HepG2 (cell line): ENCODE measurements around the gene CIAO2B. TPM values are rescaled to one million over a fixed set of nuclear protein-coding genes. Genes with fewer than 3 reads are reported as not detected.

ENCODE experiments used
- ATF7-NPFF ChIP-seq: sonication (generic); formaldehyde crosslinking; IDR thresholded peaks from 2 replicates; pipeline ENCODE4 v1.8.1; 2023; ENCODE audit warnings: mild to moderate bottlenecking, low read depth, missing genetic modification reagents, moderate library complexity
- CBFB ChIP-seq: sonication (generic); formaldehyde crosslinking; IDR thresholded peaks from 2 replicates; pipeline ENCODE4 v1.4.0; 2020; ENCODE audit warnings: missing genetic modification reagents
- ETS1 ChIP-seq: sonication (generic); formaldehyde crosslinking; IDR thresholded peaks from 2 replicates; pipeline ENCODE4 v1.4.0; 2020; ENCODE audit warnings: missing genetic modification reagents
- GZF1 ChIP-seq: sonication (generic); formaldehyde crosslinking; IDR thresholded peaks from 2 replicates; pipeline ENCODE4 v1.5.1; 2020; ENCODE audit warnings: mild to moderate bottlenecking, missing genetic modification reagents
- IRX3 ChIP-seq: sonication (generic); formaldehyde crosslinking; IDR thresholded peaks from 2 replicates; pipeline ENCODE4 v1.8.1; 2023; ENCODE audit warnings: mild to moderate bottlenecking, low read depth, missing genetic modification reagents, borderline replicate concordance
- KDM5A ChIP-seq: fragments of 200-600 bp; sonication (generic); IDR thresholded peaks from 2 replicates; pipeline ENCODE4 v1.7.0; 2018; ENCODE audit warnings: antibody characterized with exemption, mild to moderate bottlenecking, low read length, borderline replicate concordance
- MEIS2 ChIP-seq: sonication (generic); formaldehyde crosslinking; IDR thresholded peaks from 2 replicates; pipeline ENCODE4 v1.9.0; 2021; ENCODE audit warnings: mild to moderate bottlenecking, missing genetic modification reagents
- PHF20 ChIP-seq: sonication (generic); formaldehyde crosslinking; IDR thresholded peaks from 2 replicates; pipeline ENCODE4 v1.5.0; 2020; ENCODE audit warnings: mild to moderate bottlenecking, missing genetic modification reagents
- RAD21 ChIP-seq: fragments of 450-650 bp; formaldehyde crosslinking; IDR thresholded peaks from 2 replicates; pipeline ENCODE4 v1.5.0; 2020; ENCODE audit warnings: mild to moderate bottlenecking
- SIN3A ChIP-seq: IDR thresholded peaks from 2 replicates; pipeline ENCODE4 v1.6.1; 2011; ENCODE audit warnings: low read depth, mild to moderate bottlenecking, control low read depth, low read length, borderline replicate concordance
- SRF ChIP-seq: IDR thresholded peaks from 2 replicates; pipeline ENCODE4 v1.6.1; 2011; ENCODE audit warnings: mild to moderate bottlenecking, low read depth, low read length, moderate library complexity
- TFE3 ChIP-seq: IDR thresholded peaks from 2 replicates; pipeline ENCODE4 v1.6.1; 2016
- ZBTB37 ChIP-seq: sonication (generic); formaldehyde crosslinking; IDR thresholded peaks from 2 replicates; pipeline ENCODE4 v1.4.0; 2020; ENCODE audit warnings: mild to moderate bottlenecking, missing genetic modification reagents
- ZBTB42 ChIP-seq: sonication (generic); formaldehyde crosslinking; IDR thresholded peaks from 2 replicates; pipeline ENCODE4 v1.5.0; 2020; ENCODE audit warnings: mild to moderate bottlenecking, missing genetic modification reagents
- ZFX ChIP-seq: sonication (generic); formaldehyde crosslinking; IDR thresholded peaks from 2 replicates; pipeline ENCODE4 v1.4.0; 2020; ENCODE audit warnings: mild to moderate bottlenecking, low read depth, missing genetic modification reagents, moderate library complexity
- ZNF230 ChIP-seq: sonication (generic); formaldehyde crosslinking; IDR thresholded peaks from 2 replicates; pipeline ENCODE4 v1.4.0; 2020; ENCODE audit warnings: mild to moderate bottlenecking, missing genetic modification reagents
- ZNF256 ChIP-seq: sonication (generic); formaldehyde crosslinking; conservative IDR thresholded peaks from 2 replicates; pipeline ENCODE4 v1.4.0; 2020; ENCODE audit warnings: missing genetic modification reagents
- ZNF282 ChIP-seq: fragments of 450-650 bp; IDR thresholded peaks from 2 replicates; pipeline ENCODE4 v1.6.1; 2018; ENCODE audit not compliant: partially characterized antibody
- ZNF33A ChIP-seq: sonication (generic); formaldehyde crosslinking; IDR thresholded peaks from 2 replicates; pipeline ENCODE4 v1.5.1; 2020; ENCODE audit warnings: missing genetic modification reagents, mild to moderate bottlenecking, moderate library complexity, borderline replicate concordance
- ZNF841 ChIP-seq: sonication (generic); formaldehyde crosslinking; IDR thresholded peaks from 2 replicates; pipeline ENCODE4 v1.8.1; 2023; ENCODE audit warnings: missing genetic modification reagents, borderline replicate concordance
- polyA plus RNA-seq, 8 experiments: library from polyadenylated mRNA; depleted of rRNA in 3 of 8; stranded (reverse) in 7 of 8; unstranded in 1 of 8; fragments of >200 nt; fragmentation: Illumina TruSeq in 4 of 8; extraction: Trizol in 4 of 8; gene quantifications; 2 replicates each; pipeline versions ENCODE4 v1.2.1 to v1.2.3, GENCODE V29; 2011 to 2016; ENCODE audit warnings: low read depth in 4 of 8, missing spikeins in 1 of 8, mixed read lengths in 1 of 8; ENCODE audit not compliant: insufficient read depth in 1 of 8
- total RNA-seq, 5 experiments: library from RNA; depleted of rRNA; stranded (reverse); fragments of >200 nt; fragmentation: Illumina TruSeq; extraction: Trizol; gene quantifications; 2 replicates each; pipeline ENCODE4 v1.2.3, GENCODE V29; 2016; ENCODE audit warnings: low read depth in 1 of 5
- TF ChIP-seq, protein P1 (sequence below): sonication (generic); formaldehyde crosslinking; IDR thresholded peaks from 2 replicates; pipeline ENCODE4 v1.4.0; 2020; ENCODE audit warnings: missing genetic modification reagents
- TF ChIP-seq, protein P2 (sequence below): sonication (generic); formaldehyde crosslinking; IDR thresholded peaks from 2 replicates; pipeline ENCODE4 v1.4.0; 2020; ENCODE audit warnings: missing genetic modification reagents

The CIAO2B gene
- total and polyA plus RNA-seq, 2 of the 13 experiments (the other 11 are each of a cell fraction or from before 2014, with no cell fraction given), result 157 to 293 TPM

- TF ChIP-seq KDM5A, result no peak
- no peak for TF ChIP-seq IRX3 (CRISPR knock-in tag)
- no peak for TF ChIP-seq ZBTB37 (CRISPR knock-in tag)
- no peak for TF ChIP-seq ZBTB42 (CRISPR knock-in tag)
- no peak for TF ChIP-seq SRF
- TF ChIP-seq, protein P1, sequence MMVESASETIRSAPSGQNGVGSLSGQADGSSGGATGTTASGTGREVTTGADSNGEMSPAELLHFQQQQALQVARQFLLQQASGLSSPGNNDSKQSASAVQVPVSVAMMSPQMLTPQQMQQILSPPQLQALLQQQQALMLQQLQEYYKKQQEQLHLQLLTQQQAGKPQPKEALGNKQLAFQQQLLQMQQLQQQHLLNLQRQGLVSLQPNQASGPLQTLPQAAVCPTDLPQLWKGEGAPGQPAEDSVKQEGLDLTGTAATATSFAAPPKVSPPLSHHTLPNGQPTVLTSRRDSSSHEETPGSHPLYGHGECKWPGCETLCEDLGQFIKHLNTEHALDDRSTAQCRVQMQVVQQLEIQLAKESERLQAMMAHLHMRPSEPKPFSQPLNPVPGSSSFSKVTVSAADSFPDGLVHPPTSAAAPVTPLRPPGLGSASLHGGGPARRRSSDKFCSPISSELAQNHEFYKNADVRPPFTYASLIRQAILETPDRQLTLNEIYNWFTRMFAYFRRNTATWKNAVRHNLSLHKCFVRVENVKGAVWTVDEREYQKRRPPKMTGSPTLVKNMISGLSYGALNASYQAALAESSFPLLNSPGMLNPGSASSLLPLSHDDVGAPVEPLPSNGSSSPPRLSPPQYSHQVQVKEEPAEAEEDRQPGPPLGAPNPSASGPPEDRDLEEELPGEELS (CRISPR knock-in tag), result 0 out of 2 replicates have a peak, but pooled peaks have one; percentile 12
- peak; percentile 78 for TF ChIP-seq ZNF230 (CRISPR knock-in tag)
- TF ChIP-seq ZNF256 (CRISPR knock-in tag), result no peak
- TF ChIP-seq GZF1, result peak; percentile 59; the same call in 1 of the 2 replicates
- TF ChIP-seq, protein P2, sequence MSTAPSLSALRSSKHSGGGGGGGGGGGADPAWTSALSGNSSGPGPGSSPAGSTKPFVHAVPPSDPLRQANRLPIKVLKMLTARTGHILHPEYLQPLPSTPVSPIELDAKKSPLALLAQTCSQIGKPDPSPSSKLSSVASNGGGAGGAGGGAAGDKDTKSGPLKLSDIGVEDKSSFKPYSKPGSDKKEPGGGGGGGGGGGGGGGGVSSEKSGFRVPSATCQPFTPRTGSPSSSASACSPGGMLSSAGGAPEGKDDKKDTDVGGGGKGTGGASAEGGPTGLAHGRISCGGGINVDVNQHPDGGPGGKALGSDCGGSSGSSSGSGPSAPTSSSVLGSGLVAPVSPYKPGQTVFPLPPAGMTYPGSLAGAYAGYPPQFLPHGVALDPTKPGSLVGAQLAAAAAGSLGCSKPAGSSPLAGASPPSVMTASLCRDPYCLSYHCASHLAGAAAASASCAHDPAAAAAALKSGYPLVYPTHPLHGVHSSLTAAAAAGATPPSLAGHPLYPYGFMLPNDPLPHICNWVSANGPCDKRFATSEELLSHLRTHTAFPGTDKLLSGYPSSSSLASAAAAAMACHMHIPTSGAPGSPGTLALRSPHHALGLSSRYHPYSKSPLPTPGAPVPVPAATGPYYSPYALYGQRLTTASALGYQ (CRISPR knock-in tag), result no peak
- TF ChIP-seq ZNF282, result no peak
- no peak for TF ChIP-seq SIN3A
- peak; percentile 100 for TF ChIP-seq RAD21 (CRISPR knock-in tag)
- no peak for TF ChIP-seq ETS1 (CRISPR knock-in tag)
- no peak; the same call in 1 of the 2 replicates for TF ChIP-seq MEIS2 (CRISPR knock-in tag)
- TF ChIP-seq ZNF841 (CRISPR knock-in tag), result no peak
- peak; percentile 67; the same call in 1 of the 2 replicates for TF ChIP-seq ATF7-NPFF (CRISPR knock-in tag)
- TF ChIP-seq ZNF33A (CRISPR knock-in tag), result no peak
- TF ChIP-seq TFE3 (CRISPR knock-in tag), result peak; percentile 48; the same call in 1 of the 2 replicates
- TF ChIP-seq PHF20 (CRISPR knock-in tag), result peak; percentile 62; the same call in 1 of the 2 replicates
- TF ChIP-seq ZFX (CRISPR knock-in tag), result peak; percentile 67; the same call in 1 of the 2 replicates
- no peak for TF ChIP-seq CBFB
These were observed 43.3 kb upstream of the CIAO2B start (continued) for GRCh38 chr16:66977341-66978113.
